CD14-positive monocyte (primary cell): ENCODE results near the gene LRRN4. TPM values are rescaled to one million over a fixed set of nuclear protein-coding genes. Genes with fewer than 3 reads are reported as not detected.

ENCODE experiments used
- DNase-seq, 3 donors: peaks; one replicate each; pipeline ENCODE4 v3.0.0-alpha.2; 2011 to 2022
- H2AFZ ChIP-seq: 2 replicates; pipeline ENCODE4 v1.6.0; 2012; ENCODE audit warnings: mild to moderate bottlenecking, low read depth, low read length, inconsistent platforms; ENCODE audit not compliant: insufficient read depth, poor library complexity, severe bottlenecking
- H3K27ac ChIP-seq, 2 donors: 1 replicate in 1 of 2; 2 replicates in 1 of 2; pipeline ENCODE4 v1.5.1; 2012 to 2013; ENCODE audit warnings: low read length in 2 of 2, control low read depth in 1 of 2, inconsistent platforms in 1 of 2, low read depth in 1 of 2, mild to moderate bottlenecking in 1 of 2
- H3K27me3 ChIP-seq, 2 donors: one replicate each; pipeline versions ENCODE4 v1.6.0 to v1.6.1; 2011 to 2013; ENCODE audit warnings: low read length in 2 of 2; ENCODE audit not compliant: control insufficient read depth in 2 of 2, insufficient read depth in 2 of 2
- H3K36me3 ChIP-seq, 2 donors: replicated peaks in 1 of 2; 1 replicate in 1 of 2; 2 replicates in 1 of 2; pipeline versions ENCODE4 v1.5.1 to v1.6.1; 2012 to 2013; ENCODE audit warnings: low read length in 2 of 2, control low read depth in 1 of 2, inconsistent platforms in 1 of 2, mild to moderate bottlenecking in 1 of 2; ENCODE audit not compliant: insufficient read depth in 2 of 2, control insufficient read depth in 1 of 2
- H3K4me1 ChIP-seq, 2 donors: 1 replicate in 1 of 2; 2 replicates in 1 of 2; pipeline versions ENCODE4 v1.5.1 to v1.6.1; 2012 to 2013; ENCODE audit warnings: low read length in 2 of 2, control low read depth in 1 of 2, inconsistent platforms in 1 of 2, mild to moderate bottlenecking in 1 of 2, moderate library complexity in 1 of 2; ENCODE audit not compliant: insufficient read depth in 2 of 2, control insufficient read depth in 1 of 2
- H3K4me2 ChIP-seq: replicated peaks from 2 replicates; pipeline ENCODE3; 2012; ENCODE audit warnings: low read length, moderate library complexity, mild to moderate bottlenecking; ENCODE audit not compliant: poor library complexity, severe bottlenecking; ENCODE audit errors: extremely low read depth
- H3K4me3 ChIP-seq, 3 experiments: fragments of 200-600 bp in 1 of 3; sonication (generic) in 1 of 3; replicated peaks in 1 of 3; 1 replicate in 2 of 3; 2 replicates in 1 of 3; pipeline ENCODE4 v1.5.1; 2011 to 2013; ENCODE audit warnings: low read length in 3 of 3, mild to moderate bottlenecking in 3 of 3, control low read depth in 2 of 3, low read depth in 2 of 3, inconsistent platforms in 1 of 3, moderate library complexity in 1 of 3
- H3K79me2 ChIP-seq: 2 replicates; pipeline ENCODE4 v1.6.0; 2012; ENCODE audit warnings: mild to moderate bottlenecking, control low read depth, inconsistent platforms, low read length, moderate library complexity; ENCODE audit not compliant: insufficient read depth
- H3K9ac ChIP-seq: 2 replicates; pipeline ENCODE4 v1.6.0; 2017; ENCODE audit warnings: low read length, mild to moderate bottlenecking; ENCODE audit not compliant: insufficient read depth, poor library complexity, severe bottlenecking
- H3K9me3 ChIP-seq, 2 donors: replicated peaks in 1 of 2; 1 replicate in 1 of 2; 2 replicates in 1 of 2; pipeline versions ENCODE4 v1.5.1 to v1.6.1; 2012 to 2013; ENCODE audit warnings: low read length in 2 of 2, control low read depth in 1 of 2; ENCODE audit not compliant: control insufficient read depth in 1 of 2, insufficient read depth in 1 of 2
- H4K20me1 ChIP-seq: 2 replicates; pipeline ENCODE4 v1.6.0; 2012; ENCODE audit warnings: mild to moderate bottlenecking, low read length, control low read depth, moderate library complexity; ENCODE audit not compliant: insufficient read depth
- H3K27ac Mint-ChIP-seq, 7 donors: one replicate each; pipeline ENCODE4 v1.8.0; 2020; ENCODE audit warnings: mild to moderate bottlenecking in 7 of 7, mixed read lengths in 7 of 7, moderate library complexity in 6 of 7, inconsistent platforms in 2 of 7
- H3K27me3 Mint-ChIP-seq, 3 donors: one replicate each; pipeline ENCODE4 v1.8.0; 2021 to 2022; ENCODE audit warnings: low read depth in 3 of 3, mild to moderate bottlenecking in 3 of 3, mixed read lengths in 3 of 3, moderate library complexity in 3 of 3, inconsistent platforms in 1 of 3
- H3K36me3 Mint-ChIP-seq, 2 donors: one replicate each; pipeline ENCODE4 v1.8.0; 2020; ENCODE audit warnings: mixed read lengths in 2 of 2, inconsistent platforms in 1 of 2, mild to moderate bottlenecking in 1 of 2
- H3K4me1 Mint-ChIP-seq: one replicate; pipeline ENCODE4 v1.8.0; 2020; ENCODE audit warnings: mild to moderate bottlenecking, mixed read lengths
- H3K4me3 Mint-ChIP-seq, 2 donors: one replicate each; pipeline ENCODE4 v1.8.0; 2020; ENCODE audit warnings: mild to moderate bottlenecking in 2 of 2, mixed read lengths in 2 of 2, moderate library complexity in 1 of 2
- H3K9me3 Mint-ChIP-seq, 7 donors: one replicate each; pipeline ENCODE4 v1.8.0; 2020 to 2022; ENCODE audit warnings: mixed read lengths in 7 of 7, mild to moderate bottlenecking in 6 of 7, moderate library complexity in 6 of 7, inconsistent platforms in 2 of 7
- CTCF ChIP-seq: fragments of 200-600 bp; IDR thresholded peaks from one replicate; pipeline ENCODE4 v1.8.0; 2022; ENCODE audit warnings: antibody characterized with exemption, mild to moderate bottlenecking
- WGBS: methylation state at CpG from one replicate; pipeline ENCODE4 v1.1.5; 2013; ENCODE audit warnings: missing lambda C conversion rate; ENCODE audit not compliant: insufficient coverage; 5-methylcytosine and 5-hydroxymethylcytosine counted together
- intact Hi-C, 2 donors: fragments of 100-400 bp; cut with micrococcal nuclease; formaldehyde crosslinking; loops; one replicate each; pipeline versions ENCODE4 v1.15.0 to v1.15.1; 2023
- polyA plus RNA-seq, 3 donors: library from polyadenylated mRNA; depleted of rRNA in 1 of 3; unstranded in 2 of 3; stranded (reverse) in 1 of 3; fragments of 300-500 nt in 2 of 3; fragments of >200 nt in 1 of 3; fragmentation: Illumina TruSeq in 2 of 3; gene quantifications; 1 replicate in 2 of 3; 2 replicates in 1 of 3; pipeline ENCODE4 v1.2.3, GENCODE V29; 2012 to 2021

The LRRN4 gene
- polyA plus RNA-seq, 3 donors, result not detected

GRCh38 chr20:6017467-6017866, 36.4 kb downstream of the LRRN4 start:
- intact Hi-C loops, result no loop called here
- H3K4me3 Mint-ChIP-seq, result no peak overlapping the region
- DNase-seq, result no peak
- Histone ChIP-seq H3K9ac (no peak overlapping the region), H4K20me1 (peaks cover 64% of the 10 kb centered on the region), H3K79me2 (peaks cover 91% of the 10 kb centered on the region), H3K4me3 (no peak overlapping the region), H3K4me2 (no peak overlapping the region), H3K36me3 (peaks cover 47 to 72% of the 10 kb centered on the region in 2 donors), H3K27me3 (no peaks in the 10 kb centered on the region), H3K27ac (no peak overlapping the region), H2AFZ (no peak overlapping the region), H3K9me3 (no peaks in the 10 kb centered on the region), H3K4me1 (no peaks in the 10 kb centered on the region)
- peaks cover 0 to 2% (median 0%) of the 10 kb centered on the region in 3 donors for H3K27me3 Mint-ChIP-seq
- no peaks in the 10 kb centered on the region for H3K9me3 Mint-ChIP-seq
- H3K36me3 Mint-ChIP-seq, result peaks cover 68 to 87% of the 10 kb centered on the region in 2 donors
- peak overlapping the region in 2 of 7 donors; percentile 14 to 25 for H3K27ac Mint-ChIP-seq
- peaks cover 8% of the 10 kb centered on the region for H3K4me1 Mint-ChIP-seq
- TF ChIP-seq CTCF, result no peak

GRCh38 chr20:6014957-6015356, 38.9 kb downstream of the LRRN4 start:
- peaks cover 19% of the 10 kb centered on the region for H3K4me1 Mint-ChIP-seq
- no peak for TF ChIP-seq CTCF
- no peaks in the 10 kb centered on the region for H3K9me3 ChIP-seq
- no peaks in the 10 kb centered on the region for H3K9me3 Mint-ChIP-seq
- no peaks in the 10 kb centered on the region for H3K27me3 ChIP-seq
- H3K79me2 ChIP-seq, result peaks cover 93% of the 10 kb centered on the region
- H3K27ac Mint-ChIP-seq, result peak overlapping the region in 2 of 7 donors; percentile 43 to 60
- H3K9ac ChIP-seq, result no peak overlapping the region
- no peak overlapping the region for H3K4me3 Mint-ChIP-seq
- no peaks in the 10 kb centered on the region for H3K27me3 Mint-ChIP-seq
- H4K20me1 ChIP-seq, result peaks cover 64% of the 10 kb centered on the region
- H3K4me1 ChIP-seq, result peaks cover 9% of the 10 kb centered on the region in 2 donors
- DNase-seq, result no peak
- WGBS, result 100% methylated on average over 2 of the region's 4 CpGs
- peaks cover 73 to 89% of the 10 kb centered on the region in 2 donors for H3K36me3 Mint-ChIP-seq
- H2AFZ ChIP-seq, result no peak overlapping the region
- intact Hi-C loops, result no loop called here
- no peak overlapping the region for H3K4me2 ChIP-seq
- no peak overlapping the region for H3K27ac ChIP-seq
- H3K4me3 ChIP-seq, result no peak overlapping the region
- peaks cover 63 to 87% of the 10 kb centered on the region in 2 donors for H3K36me3 ChIP-seq
